ENCODE data around the gene PDGFRB. TPM values are rescaled to one million over a fixed set of nuclear protein-coding genes. Genes with fewer than 3 reads are reported as not detected.

The PDGFRB gene
- total and polyA plus RNA-seq, 4 donors = 33.6 to 215 (median 78.3) TPM

- Histone ChIP-seq H3K27ac (ENCODE audit: low read depth in 1 of 2, low read length in 1 of 2) (no peak overlapping the region), H3K9ac (ENCODE audit: insufficient read depth in 1 of 2, low read length in 2 of 2) (no peak overlapping the region), H3K9me3 (ENCODE audit: control insufficient read depth in 4 of 4, insufficient read depth in 3 of 4, low read length in 3 of 4) (no peaks in the 10 kb centered on the region), H3K4me3 (no peak overlapping the region), H3K27me3 (ENCODE audit: control insufficient read depth in 3 of 3, insufficient read depth in 3 of 3, low read length in 2 of 3) (peaks cover 0 to 2% (median 0%) of the 10 kb centered on the region in 3 donors), H3K36me3 (ENCODE audit: control insufficient read depth in 4 of 4, insufficient read depth in 4 of 4, low read length in 4 of 4) (peaks cover 0 to 1% (median 0%) of the 10 kb centered on the region in 4 donors), H3K4me1 (ENCODE audit: control insufficient read depth in 5 of 5, insufficient read depth in 5 of 5, low read length in 5 of 5) (peaks cover 0 to 7% (median 0%) of the 10 kb centered on the region in 5 donors)
- 73 to 82% methylated on average over 2 of the region's 2 CpGs for WGBS, 2 donors
- no peak for DNase-seq
- TF ChIP-seq, protein P1, sequence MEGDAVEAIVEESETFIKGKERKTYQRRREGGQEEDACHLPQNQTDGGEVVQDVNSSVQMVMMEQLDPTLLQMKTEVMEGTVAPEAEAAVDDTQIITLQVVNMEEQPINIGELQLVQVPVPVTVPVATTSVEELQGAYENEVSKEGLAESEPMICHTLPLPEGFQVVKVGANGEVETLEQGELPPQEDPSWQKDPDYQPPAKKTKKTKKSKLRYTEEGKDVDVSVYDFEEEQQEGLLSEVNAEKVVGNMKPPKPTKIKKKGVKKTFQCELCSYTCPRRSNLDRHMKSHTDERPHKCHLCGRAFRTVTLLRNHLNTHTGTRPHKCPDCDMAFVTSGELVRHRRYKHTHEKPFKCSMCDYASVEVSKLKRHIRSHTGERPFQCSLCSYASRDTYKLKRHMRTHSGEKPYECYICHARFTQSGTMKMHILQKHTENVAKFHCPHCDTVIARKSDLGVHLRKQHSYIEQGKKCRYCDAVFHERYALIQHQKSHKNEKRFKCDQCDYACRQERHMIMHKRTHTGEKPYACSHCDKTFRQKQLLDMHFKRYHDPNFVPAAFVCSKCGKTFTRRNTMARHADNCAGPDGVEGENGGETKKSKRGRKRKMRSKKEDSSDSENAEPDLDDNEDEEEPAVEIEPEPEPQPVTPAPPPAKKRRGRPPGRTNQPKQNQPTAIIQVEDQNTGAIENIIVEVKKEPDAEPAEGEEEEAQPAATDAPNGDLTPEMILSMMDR (IDR thresholded peaks at IDR 0.05; ENCODE audit: control extremely low read depth, extremely low read depth) = no peak
- no peak for ATAC-seq (ENCODE audit: insufficient read depth, low FRiP score)
Measured at GRCh38 chr5:150066901-150067396, 88.7 kb downstream of the PDGFRB start.

- TF ChIP-seq, protein P1 (IDR thresholded peaks at IDR 0.05; ENCODE audit: control extremely low read depth, extremely low read depth) = no peak
- 96 to 97% methylated on average over 5 of the region's 5 CpGs for WGBS, 2 donors
- H3K36me3 ChIP-seq (ENCODE audit: control insufficient read depth in 4 of 4, insufficient read depth in 4 of 4, low read length in 4 of 4) = peaks cover 0 to 1% (median 0%) of the 10 kb centered on the region in 4 donors
- H3K27ac ChIP-seq (ENCODE audit: low read depth in 1 of 2, low read length in 1 of 2) = no peak overlapping the region
- peaks cover 0 to 7% (median 0%) of the 10 kb centered on the region in 5 donors for H3K4me1 ChIP-seq (ENCODE audit: control insufficient read depth in 5 of 5, insufficient read depth in 5 of 5, low read length in 5 of 5)
- no peak overlapping the region for H3K4me3 ChIP-seq
- DNase-seq = no peak
- H3K27me3 ChIP-seq (ENCODE audit: control insufficient read depth in 3 of 3, insufficient read depth in 3 of 3, low read length in 2 of 3) = peaks cover 0 to 2% (median 0%) of the 10 kb centered on the region in 3 donors
- ATAC-seq (ENCODE audit: insufficient read depth, low FRiP score) = no peak
- no peak overlapping the region for H3K9ac ChIP-seq (ENCODE audit: insufficient read depth in 1 of 2, low read length in 2 of 2)
- H3K9me3 ChIP-seq (ENCODE audit: control insufficient read depth in 4 of 4, insufficient read depth in 3 of 4, low read length in 3 of 4) = no peaks in the 10 kb centered on the region
Measured at GRCh38 chr5:150066436-150066835, 89.2 kb downstream of the PDGFRB start.

- TF ChIP-seq, protein P1 (IDR thresholded peaks at IDR 0.05; ENCODE audit: control extremely low read depth, extremely low read depth) = no peak
- ATAC-seq (ENCODE audit: insufficient read depth, low FRiP score) = peak; percentile 32
- H3K36me3 ChIP-seq (ENCODE audit: control insufficient read depth in 4 of 4, insufficient read depth in 4 of 4, low read length in 4 of 4) = peaks cover 0 to 1% (median 0%) of the 10 kb centered on the region in 4 donors
- no peaks in the 10 kb centered on the region for H3K9me3 ChIP-seq (ENCODE audit: control insufficient read depth in 4 of 4, insufficient read depth in 3 of 4, low read length in 3 of 4)
- peaks cover 0 to 2% (median 0%) of the 10 kb centered on the region in 3 donors for H3K27me3 ChIP-seq (ENCODE audit: control insufficient read depth in 3 of 3, insufficient read depth in 3 of 3, low read length in 2 of 3)
- WGBS, 2 donors = 52 to 61% methylated on average over 10 of the region's 10 CpGs
- H3K27ac ChIP-seq (ENCODE audit: low read depth in 1 of 2, low read length in 1 of 2) = no peak overlapping the region
- peaks cover 0 to 7% (median 0%) of the 10 kb centered on the region in 5 donors for H3K4me1 ChIP-seq (ENCODE audit: control insufficient read depth in 5 of 5, insufficient read depth in 5 of 5, low read length in 5 of 5)
- no peak overlapping the region for H3K9ac ChIP-seq (ENCODE audit: insufficient read depth in 1 of 2, low read length in 2 of 2)
- no peak overlapping the region for H3K4me3 ChIP-seq
- DNase-seq = no peak
Measured at GRCh38 chr5:150065886-150066285, 89.8 kb downstream of the PDGFRB start.

GRCh38 chr5:150065346-150065745 is 90.3 kb downstream of the PDGFRB start:
- no peak for DNase-seq

More at GRCh38 chr5:150065346-150065745, 90.3 kb downstream of the PDGFRB start:
- no peak overlapping the region for H3K27ac ChIP-seq (ENCODE audit: low read depth in 1 of 2, low read length in 1 of 2)
- H3K27me3 ChIP-seq (ENCODE audit: control insufficient read depth in 3 of 3, insufficient read depth in 3 of 3, low read length in 2 of 3) = peaks cover 0 to 2% (median 0%) of the 10 kb centered on the region in 3 donors
- 69 to 73% methylated on average over 6 of the region's 6 CpGs for WGBS, 2 donors
- no peak overlapping the region for H3K4me3 ChIP-seq
- H3K9ac ChIP-seq (ENCODE audit: insufficient read depth in 1 of 2, low read length in 2 of 2) = no peak overlapping the region
- no peaks in the 10 kb centered on the region for H3K9me3 ChIP-seq (ENCODE audit: control insufficient read depth in 4 of 4, insufficient read depth in 3 of 4, low read length in 3 of 4)
- H3K4me1 ChIP-seq (ENCODE audit: control insufficient read depth in 5 of 5, insufficient read depth in 5 of 5, low read length in 5 of 5) = peaks cover 0 to 7% (median 0%) of the 10 kb centered on the region in 5 donors
- peak; percentile 32 for ATAC-seq (ENCODE audit: insufficient read depth, low FRiP score)
- TF ChIP-seq, protein P1 (IDR thresholded peaks at IDR 0.05; ENCODE audit: control extremely low read depth, extremely low read depth) = no peak
- peaks cover 0 to 1% (median 0%) of the 10 kb centered on the region in 4 donors for H3K36me3 ChIP-seq (ENCODE audit: control insufficient read depth in 4 of 4, insufficient read depth in 4 of 4, low read length in 4 of 4)

Measured in lung (tissue), 12 donors.